Right renal cortex interstitium (tissue), 3 donors: Measurements from ENCODE around the gene LMOD3. TPM values are rescaled to one million over a fixed set of nuclear protein-coding genes. Genes with fewer than 3 reads are reported as not detected.

Experiments
- DNase-seq, 3 donors: peaks; one replicate each; pipeline ENCODE4 v3.0.0-alpha.2; 2013; ENCODE audit warnings: low read depth in 3 of 3, low spot score in 2 of 3
- polyA plus RNA-seq, 3 donors: library from polyadenylated mRNA; unstranded; fragments of 120-200 nt; gene quantifications; one replicate each; pipeline ENCODE4 v1.2.1, GENCODE V29; 2013; ENCODE audit not compliant: insufficient read length in 3 of 3

The LMOD3 gene
- polyA plus RNA-seq, 3 donors: 0.04 to 0.18 (median 0.06) TPM

- no peak for DNase-seq
Measured at GRCh38 chr3:69065318-69065964, 57.0 kb downstream of the LMOD3 start.

DNA sequence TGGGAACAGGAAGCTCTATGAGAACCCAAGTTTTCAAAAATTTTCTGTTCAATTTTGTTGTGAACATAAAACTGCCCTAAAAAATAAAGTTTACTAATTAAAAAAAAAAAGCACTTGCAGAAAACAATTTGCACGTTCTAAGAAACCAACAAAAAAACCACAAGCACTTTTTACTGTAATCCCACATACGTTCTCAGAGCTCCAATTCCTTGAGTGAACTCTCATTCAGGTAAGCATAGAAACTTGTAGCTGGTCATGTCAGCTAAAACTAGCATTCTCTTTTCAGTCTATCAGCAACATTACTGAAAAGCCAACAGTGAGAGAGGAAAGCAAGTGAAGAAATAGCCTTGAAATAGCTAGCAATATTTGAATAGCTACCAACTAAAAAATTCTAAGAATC is 58.8 kb downstream of the LMOD3 start:
- DNase-seq: no peak

DNA sequence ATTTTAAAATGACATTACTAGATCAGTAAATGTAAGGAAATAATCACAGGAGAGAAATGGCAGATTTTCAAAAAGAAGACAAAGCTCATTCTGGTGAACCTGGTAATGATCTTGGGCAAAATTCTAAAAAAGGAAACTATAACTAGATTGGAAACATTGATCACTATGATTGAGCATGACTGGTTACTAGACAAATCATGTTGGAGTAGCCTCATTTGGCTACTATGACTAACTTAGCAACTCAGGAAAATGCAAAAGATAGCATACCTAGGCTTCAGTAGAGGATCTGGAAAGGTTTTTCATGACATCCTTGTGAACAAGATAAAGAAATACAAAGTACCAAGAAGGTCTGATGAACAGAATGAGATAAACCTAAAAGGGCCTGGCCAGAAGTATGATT is 62.7 kb downstream of the LMOD3 start:
- DNase-seq: no peak

GRCh38 chr3:69058947-69059224 is 63.5 kb downstream of the LMOD3 start:
- DNase-seq: no peak

DNA sequence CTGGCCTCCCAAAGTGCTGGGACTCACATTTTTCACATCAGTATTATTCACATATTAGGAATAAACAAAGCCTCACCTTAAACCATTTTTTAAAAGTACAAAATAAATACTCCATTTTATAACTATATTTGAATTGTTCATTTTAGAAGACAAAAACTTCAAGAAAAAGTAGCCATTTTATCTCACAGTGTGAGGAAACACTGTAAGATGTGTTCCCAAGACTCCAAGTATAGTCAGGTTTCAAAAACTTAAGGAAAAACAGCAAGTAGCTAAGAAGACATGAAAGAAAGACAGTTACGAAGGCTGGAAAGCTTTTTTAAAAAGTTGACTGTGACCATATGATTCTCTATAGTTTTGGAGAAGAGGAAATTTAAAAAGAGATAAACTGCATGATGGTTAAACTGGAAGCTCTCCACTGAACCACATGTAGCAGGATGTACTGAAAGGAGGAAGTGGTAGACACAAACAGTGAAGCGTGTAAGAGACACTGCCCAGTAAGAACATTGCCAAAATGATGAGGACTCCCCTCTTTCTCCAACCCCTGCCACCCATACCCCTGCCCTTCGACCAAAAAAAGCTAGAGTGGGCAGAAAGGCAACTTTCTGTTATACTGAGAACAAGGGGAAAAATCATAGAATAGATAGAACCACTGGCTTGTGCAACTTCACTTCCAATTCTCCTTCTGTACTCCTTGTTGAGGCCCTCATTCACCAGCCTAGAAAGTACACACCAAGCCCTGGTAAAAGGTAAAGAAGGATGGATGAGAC is 64.0 kb downstream of the LMOD3 start:
- DNase-seq: no peak

Other genes starting within 250 kb of the LMOD3 start
- 1 to 10 TPM in 2 of 3 donors, under 1 TPM in 1; 0.93 to 2.1 (median 1.3) TPM for gene TAFA4, start 190.0 kb downstream of the LMOD3 start, polyA plus RNA-seq
- 10 to 100 TPM; 10.6 to 12.2 (median 11.5) TPM for gene EOGT, start 108.9 kb downstream of the LMOD3 start, polyA plus RNA-seq
- gene TMF1, start 70.3 kb downstream of the LMOD3 start, polyA plus RNA-seq: 10 to 100 TPM; 41.7 to 47.5 (median 43.5) TPM
- 10 to 100 TPM; 71.4 to 77.5 (median 76.3) TPM for gene UBA3, start 42.2 kb downstream of the LMOD3 start, polyA plus RNA-seq
- 100 to 1,000 TPM; 107 to 127 (median 110) TPM for gene ARL6IP5, start 37.7 kb downstream of the LMOD3 start, polyA plus RNA-seq